HG02623 (cell line): ENCODE measurements around the gene GMPR.
A peak's percentile ranks its signal among the peaks of the same experiment; 100 is the strongest.
"Not testable (repeated sequence)": the region's sequence is repeated elsewhere in the genome, so short reads cannot be mapped to it uniquely, and the experiment has no call there.

ENCODE experiments used
- ATAC-seq: cut with Tn5 transposase; IDR thresholded peaks from one replicate; pipeline ENCODE4 v1.9.1; 2021; ENCODE audit warnings: moderate library complexity; ENCODE audit not compliant: unreplicated experiment

Gene GMPR

GRCh38 chr6:16225062-16225731 is 13.2 kb upstream of the GMPR start:
- not testable (repeated sequence) for ATAC-seq

- ATAC-seq = not testable (repeated sequence)
These were observed 12.0 kb upstream of the GMPR start for GRCh38 chr6:16226117-16227047.

DNA sequence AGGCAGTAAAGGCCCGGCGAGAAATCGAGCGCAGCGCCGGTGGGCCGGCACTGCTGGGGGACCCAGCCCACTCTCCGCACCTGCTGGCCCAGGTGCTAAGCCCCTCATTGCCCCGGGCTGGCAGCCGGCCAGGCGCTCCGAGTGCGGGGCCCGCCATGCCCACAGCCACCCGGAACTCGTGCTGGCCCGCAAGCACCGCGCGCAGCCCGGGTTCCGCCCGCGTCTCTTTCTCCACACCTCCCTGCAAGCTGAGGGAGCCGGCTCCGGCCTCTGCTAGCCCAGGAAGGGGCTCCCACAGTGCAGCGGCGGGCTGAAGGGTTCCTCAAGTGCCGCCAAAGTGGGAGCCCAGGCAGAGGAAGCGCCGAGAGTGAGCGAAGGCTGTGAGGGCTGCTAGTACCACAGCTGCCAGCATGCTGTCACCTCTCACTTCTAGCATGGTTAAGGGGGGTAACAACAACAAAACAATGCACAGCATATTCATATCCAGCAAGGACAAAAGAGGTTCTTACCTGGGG is 11.3 kb upstream of the GMPR start:
- no peak for ATAC-seq

DNA sequence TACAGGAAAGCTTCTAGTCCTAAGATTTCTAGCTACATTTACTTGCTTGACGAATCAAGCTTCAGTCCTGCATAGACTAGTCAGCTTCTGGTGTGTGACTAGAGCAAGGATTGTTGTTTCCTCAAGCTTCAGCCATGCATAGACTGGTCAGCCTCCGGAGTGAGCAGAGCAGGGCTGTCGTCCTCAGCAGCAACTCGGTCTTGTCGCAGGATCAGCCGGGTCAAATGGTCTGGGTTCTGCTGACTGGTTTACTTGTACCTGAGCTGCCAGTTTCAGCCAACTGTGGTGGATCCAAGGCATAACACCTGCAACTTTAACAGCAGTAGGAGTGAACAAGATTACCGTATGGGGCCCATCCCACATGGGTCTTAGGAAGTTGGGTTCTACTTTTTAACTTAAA is 10.8 kb upstream of the GMPR start:
- no peak for ATAC-seq

DNA sequence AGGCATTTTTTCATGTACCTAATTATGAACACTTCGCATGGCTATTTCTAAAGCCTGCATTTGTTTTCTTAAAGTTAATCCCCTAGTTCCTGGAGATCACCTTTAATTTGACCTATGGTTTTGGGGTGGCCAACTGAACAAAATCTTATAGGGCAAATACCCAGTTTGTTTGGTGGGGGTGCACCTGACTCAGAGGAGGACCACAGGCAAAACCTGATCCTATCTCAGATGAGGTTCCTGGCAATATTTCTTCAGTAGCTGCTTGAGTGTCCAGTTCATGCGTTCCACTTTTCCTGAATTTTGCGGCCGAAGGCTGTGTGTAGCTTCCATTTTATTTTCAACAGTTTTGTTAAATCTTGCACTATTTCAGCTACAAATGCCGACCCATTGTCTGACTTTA is 10.3 kb upstream of the GMPR start:
- ATAC-seq = no peak

- no peak for ATAC-seq
These were observed 9.4 kb upstream of the GMPR start for GRCh38 chr6:16228709-16229665.

- ATAC-seq = no peak
These were observed 8.7 kb upstream of the GMPR start for GRCh38 chr6:16229700-16230099.

DNA sequence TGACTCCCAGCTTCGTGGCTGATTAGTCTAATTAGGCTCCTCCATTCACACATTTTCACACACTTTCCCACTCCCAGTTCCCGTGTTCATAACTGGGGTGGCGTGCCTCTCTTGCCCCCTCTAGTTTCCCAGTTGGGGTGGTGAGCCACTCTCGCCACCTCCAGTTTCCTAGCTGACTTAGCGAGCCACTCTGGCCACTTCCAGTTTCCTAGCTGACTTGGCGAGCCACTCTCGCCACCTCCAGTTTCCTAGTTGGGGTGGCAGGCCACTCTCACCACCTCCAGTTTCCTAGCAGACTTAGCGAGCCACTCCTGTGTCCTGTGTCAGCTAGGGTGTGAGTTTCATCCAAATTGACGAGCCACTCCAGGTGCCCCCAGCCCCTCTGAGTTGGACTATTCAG is 7.4 kb upstream of the GMPR start:
- ATAC-seq = no peak

DNA sequence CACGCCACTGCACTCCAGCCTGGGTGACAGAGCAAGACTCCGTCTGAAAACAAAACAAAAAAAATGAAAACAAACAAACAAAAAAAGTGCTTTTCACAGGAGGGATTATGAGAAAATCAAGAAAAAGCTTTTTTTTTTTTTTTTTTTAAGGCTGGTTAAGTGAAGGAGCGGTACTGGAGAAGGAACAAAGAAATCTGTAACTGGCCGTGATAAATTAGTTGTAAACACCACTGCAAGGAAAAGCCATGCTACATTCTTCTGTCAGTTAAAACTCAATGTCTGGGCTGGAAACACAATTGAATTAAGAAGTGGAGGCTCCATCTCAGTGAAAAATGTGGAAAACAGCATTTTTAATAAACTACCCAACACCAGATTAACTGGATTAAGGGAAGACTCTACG is 6.3 kb upstream of the GMPR start:
- ATAC-seq = no peak

DNA sequence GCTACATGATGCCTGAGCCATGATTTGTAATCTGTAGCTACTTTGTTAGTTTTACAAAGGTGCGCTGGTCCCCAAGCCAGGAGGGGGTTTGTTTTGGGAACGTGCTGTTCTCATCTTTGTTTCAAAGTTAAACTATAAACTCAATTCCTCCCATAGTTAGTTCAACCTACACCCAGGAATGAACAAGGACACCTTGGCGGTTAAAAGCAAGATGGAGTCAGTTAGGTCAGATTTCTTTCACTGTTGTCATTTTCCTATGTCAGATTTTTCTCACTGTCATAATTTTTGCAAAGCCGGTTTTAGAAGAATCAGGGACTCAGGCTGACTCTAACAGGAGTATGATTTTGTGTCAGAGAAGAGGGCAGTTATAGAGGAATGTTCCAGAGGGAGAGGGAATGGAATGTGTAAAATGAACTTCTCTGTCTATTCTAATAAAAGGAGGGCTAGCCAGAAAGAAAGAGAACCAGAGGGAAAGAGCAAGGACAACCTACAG is 2.3 kb upstream of the GMPR start:
- no peak for ATAC-seq

- peak; percentile 34 for ATAC-seq
These were observed 1.7 kb upstream of the GMPR start for GRCh38 chr6:16236631-16237199.

DNA sequence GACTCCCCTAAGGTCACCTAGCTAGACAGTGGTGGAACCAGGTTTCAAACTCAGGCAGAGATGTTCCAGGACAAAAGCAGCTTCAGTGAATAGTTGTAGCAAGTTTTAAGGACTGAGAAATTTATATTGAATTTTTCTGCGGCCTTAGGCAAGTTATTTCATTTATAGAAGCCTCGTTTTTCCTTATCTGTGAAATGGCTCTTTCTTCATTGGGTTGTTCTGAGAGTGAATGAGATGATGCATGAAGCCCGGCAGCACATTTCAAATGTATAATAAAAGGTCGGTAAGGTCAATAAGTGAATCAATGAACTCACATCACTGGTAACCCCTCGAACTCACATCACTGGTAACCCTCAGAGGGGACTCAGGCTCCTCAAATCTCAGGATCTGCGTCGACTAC is 1.1 kb upstream of the GMPR start:
- ATAC-seq = no peak

- peak; percentile 3 for ATAC-seq
These were observed 793 bp downstream of the GMPR start for GRCh38 chr6:16238963-16239797.

- ATAC-seq = no peak
These were observed 1.4 kb downstream of the GMPR start for GRCh38 chr6:16239798-16240123.

- ATAC-seq = no peak
These were observed 2.4 kb downstream of the GMPR start for GRCh38 chr6:16240589-16241320.

GRCh38 chr6:16241321-16241689 is 2.9 kb downstream of the GMPR start:
- no peak for ATAC-seq

DNA sequence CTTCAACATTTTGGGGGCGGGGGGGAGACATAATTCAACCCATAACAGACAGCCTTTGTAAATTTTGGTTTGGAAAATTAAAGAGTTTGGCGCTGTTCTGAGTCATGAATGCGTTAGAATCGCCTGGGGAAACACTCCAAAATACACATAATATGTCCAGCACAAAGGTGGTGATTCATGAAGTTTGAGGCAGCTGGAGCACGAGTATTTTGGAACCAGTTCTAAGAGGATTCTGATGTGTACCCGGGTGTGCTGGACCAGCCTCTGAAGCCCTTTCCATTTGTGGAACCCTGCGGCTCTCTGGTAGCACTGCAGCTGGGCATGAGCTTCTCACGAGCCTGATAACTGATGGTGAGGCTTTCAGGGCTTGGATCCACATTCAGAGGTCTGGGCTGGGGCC is 4.7 kb downstream of the GMPR start:
- no peak for ATAC-seq

GRCh38 chr6:16243664-16244063 is 5.3 kb downstream of the GMPR start:
- no peak for ATAC-seq

- no peak for ATAC-seq
These were observed 6.1 kb downstream of the GMPR start for GRCh38 chr6:16244446-16244845.
